Transverse colon (tissue), 4 donors: ENCODE data around the gene MAPKAPK2. TPM values are rescaled to one million over a fixed set of nuclear protein-coding genes. Genes with fewer than 3 reads are reported as not detected.

Source experiments
- DNase-seq: peaks from one replicate; pipeline ENCODE4 v3.0.0-alpha.2; 2019
- H3K27ac ChIP-seq, 4 donors: fragments of 200-600 bp; sonication (generic); 2 replicates each; pipeline ENCODE4 v1.5.1; 2016 to 2018; ENCODE audit warnings: inconsistent platforms in 4 of 4
- H3K27me3 ChIP-seq: fragments of 200-600 bp; sonication (generic); 2 replicates; pipeline ENCODE4 v1.5.1; 2017; ENCODE audit warnings: inconsistent platforms
- H3K36me3 ChIP-seq, 4 donors: fragments of 200-600 bp; sonication (generic); 2 replicates each; pipeline ENCODE4 v1.5.1; 2017 to 2019; ENCODE audit warnings: inconsistent platforms in 4 of 4
- H3K4me1 ChIP-seq, 4 donors: fragments of 200-600 bp; sonication (generic); 2 replicates each; pipeline ENCODE4 v1.5.1; 2017 to 2020; ENCODE audit warnings: inconsistent platforms in 4 of 4
- H3K4me3 ChIP-seq, 4 donors: fragments of 200-600 bp; sonication (generic); 1 replicate in 1 of 4; 2 replicates in 3 of 4; pipeline versions ENCODE4 v1.5.1 to v1.6.1; 2017 to 2019; ENCODE audit warnings: inconsistent platforms in 4 of 4
- H3K9me3 ChIP-seq, 2 donors: fragments of 200-600 bp; sonication (generic); 2 replicates each; pipeline ENCODE4 v1.5.1; 2017 to 2019; ENCODE audit warnings: inconsistent platforms in 2 of 2
- EP300 ChIP-seq: sonication (generic); formaldehyde crosslinking; IDR thresholded peaks from one replicate; pipeline ENCODE4 v1.6.1; 2017; ENCODE audit warnings: antibody characterized with exemption, low read depth
- POLR2A ChIP-seq: fragments of 450-650 bp; IDR thresholded peaks from one replicate; pipeline ENCODE4 v1.6.1; 2016; ENCODE audit warnings: antibody characterized with exemption, mild to moderate bottlenecking, moderate library complexity
- POLR2AphosphoS5 ChIP-seq, 3 donors: sonication (generic); formaldehyde crosslinking; IDR thresholded peaks; one replicate each; pipeline ENCODE4 v1.6.1; 2016; ENCODE audit warnings: antibody characterized with exemption in 3 of 3
- whole genome bisulfite sequencing, 2 donors: methylation state at CpG; one replicate each; pipeline ENCODE4 v1.1.5; 2018; ENCODE audit warnings: low coverage in 1 of 2; 5-methylcytosine and 5-hydroxymethylcytosine counted together
- in situ Hi-C, 4 donors: fragments of 200-750 bp; cut with MboI; loops; one replicate each; pipeline versions ENCODE4 v1.15.0 to v1.15.1; 2017; ENCODE audit warnings: low sequenced_read_pairs in 3 of 4, low pct_ligation_motif_present in 1 of 4, low pct_unique_long_range_greater_than_20kb in 1 of 4
- intact Hi-C: fragments of 100-400 bp; cut with DNase I; formaldehyde crosslinking; loops from one replicate; pipeline ENCODE4 v1.15.1; 2023; ENCODE audit warnings: low total_unique reads
- total RNA-seq, 4 donors: library from RNA; depleted of rRNA; stranded (reverse); fragments of >200 nt; gene quantifications; one replicate each; pipeline ENCODE4 v1.1.0, GENCODE V29; 2016
- TF ChIP-seq, protein P1 (sequence below), 5 experiments: fragments of 200-600 bp in 3 of 5; fragments of 450-650 bp in 2 of 5; sonication (generic) in 3 of 5; IDR thresholded peaks; 1 replicate in 2 of 5; 2 replicates in 3 of 5; pipeline ENCODE4 v1.5.1; 2016 to 2017; ENCODE audit warnings: antibody characterized with exemption in 5 of 5, inconsistent platforms in 3 of 5, mild to moderate bottlenecking in 2 of 5, moderate library complexity in 1 of 5

Gene MAPKAPK2
- total RNA-seq, 4 donors from 2014 or later = 47.0 to 74.8 (median 52.2) TPM

DNA sequence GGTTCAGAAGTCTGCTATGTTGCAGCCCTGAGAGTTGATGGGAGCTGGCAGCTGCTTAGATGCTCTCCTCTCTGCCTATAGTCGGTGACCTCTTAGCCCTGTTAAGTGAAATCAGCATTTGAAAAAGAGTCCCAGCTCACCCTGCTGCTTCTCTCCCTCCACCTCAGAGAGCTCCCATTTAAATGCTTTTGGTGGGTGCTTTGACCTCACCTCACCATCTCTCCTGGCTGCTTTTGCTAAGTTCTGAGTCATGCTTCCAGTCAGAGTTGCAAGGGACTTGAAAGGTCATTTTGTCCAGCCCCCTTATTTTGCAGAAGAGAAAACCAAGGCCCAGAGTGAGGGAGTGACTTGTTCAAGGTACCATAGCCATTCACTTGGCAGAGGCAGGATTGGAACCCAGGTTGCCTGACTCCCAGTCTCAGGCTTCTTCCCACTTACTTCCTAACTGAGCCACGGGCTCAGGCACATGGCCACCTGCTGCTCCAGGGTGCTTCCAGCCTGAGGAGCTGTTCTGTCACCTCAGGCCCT is 3.3 kb downstream of the MAPKAPK2 start:
- H3K27ac ChIP-seq = peak overlapping the region; percentile 96 to 99 (median 98)
- H3K36me3 ChIP-seq = no peaks in the 10 kb centered on the region
- 63% methylated on average over 2 of the region's 2 CpGs; no CpG with 5 or more reads in 1 of the 2 donors for whole genome bisulfite sequencing, 2 donors
- intact Hi-C loops = no loop called here
- no peak for TF ChIP-seq POLR2A
- TF ChIP-seq EP300 = no peak
- no peak for TF ChIP-seq POLR2AphosphoS5 (IDR thresholded peaks at IDR 0.05)
- TF ChIP-seq, protein P1, sequence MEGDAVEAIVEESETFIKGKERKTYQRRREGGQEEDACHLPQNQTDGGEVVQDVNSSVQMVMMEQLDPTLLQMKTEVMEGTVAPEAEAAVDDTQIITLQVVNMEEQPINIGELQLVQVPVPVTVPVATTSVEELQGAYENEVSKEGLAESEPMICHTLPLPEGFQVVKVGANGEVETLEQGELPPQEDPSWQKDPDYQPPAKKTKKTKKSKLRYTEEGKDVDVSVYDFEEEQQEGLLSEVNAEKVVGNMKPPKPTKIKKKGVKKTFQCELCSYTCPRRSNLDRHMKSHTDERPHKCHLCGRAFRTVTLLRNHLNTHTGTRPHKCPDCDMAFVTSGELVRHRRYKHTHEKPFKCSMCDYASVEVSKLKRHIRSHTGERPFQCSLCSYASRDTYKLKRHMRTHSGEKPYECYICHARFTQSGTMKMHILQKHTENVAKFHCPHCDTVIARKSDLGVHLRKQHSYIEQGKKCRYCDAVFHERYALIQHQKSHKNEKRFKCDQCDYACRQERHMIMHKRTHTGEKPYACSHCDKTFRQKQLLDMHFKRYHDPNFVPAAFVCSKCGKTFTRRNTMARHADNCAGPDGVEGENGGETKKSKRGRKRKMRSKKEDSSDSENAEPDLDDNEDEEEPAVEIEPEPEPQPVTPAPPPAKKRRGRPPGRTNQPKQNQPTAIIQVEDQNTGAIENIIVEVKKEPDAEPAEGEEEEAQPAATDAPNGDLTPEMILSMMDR (IDR thresholded peaks at IDR 0.05) = no peak
- H3K27me3 ChIP-seq = no peaks in the 10 kb centered on the region
- no peaks in the 10 kb centered on the region for H3K9me3 ChIP-seq
- no peak for DNase-seq
- H3K4me3 ChIP-seq = no peak overlapping the region
- in situ Hi-C loops = no loop called here
- peaks cover 50 to 74% (median 68%) of the 10 kb centered on the region in 4 donors for H3K4me1 ChIP-seq

DNA sequence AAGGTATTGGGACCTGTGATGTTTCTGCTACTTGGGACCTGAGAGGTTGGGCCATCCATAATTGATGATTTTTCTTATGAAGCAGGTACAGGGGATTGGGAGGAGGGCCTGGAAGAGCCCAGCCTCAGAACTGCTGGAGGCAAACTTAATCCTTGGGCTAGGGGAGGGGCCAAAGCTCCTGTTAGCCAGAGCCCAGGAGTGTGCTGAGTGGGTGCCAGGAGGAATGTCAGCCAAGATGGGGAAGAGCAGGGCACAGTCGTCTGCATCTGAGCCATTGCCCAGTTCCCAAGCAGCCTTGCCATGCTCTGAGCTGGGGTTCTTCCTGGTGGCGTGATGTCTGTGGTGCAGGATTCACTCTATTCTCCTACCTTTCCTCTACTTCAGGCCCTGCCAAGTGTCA is 5.8 kb downstream of the MAPKAPK2 start:
- Histone ChIP-seq H3K9me3 (no peaks in the 10 kb centered on the region), H3K36me3 (no peaks in the 10 kb centered on the region), H3K27me3 (no peaks in the 10 kb centered on the region), H3K4me3 (no peak overlapping the region), H3K4me1 (peaks cover 65 to 90% (median 77%) of the 10 kb centered on the region in 4 donors), H3K27ac (peak overlapping the region in 1 of 4 donors; percentile 71)
- WGBS, 2 donors = 77% methylated on average over 2 of the region's 2 CpGs; no CpG with 5 or more reads in 1 of the 2 donors
- intact Hi-C loops = no loop called here
- in situ Hi-C loops = no loop called here
- TF ChIP-seq POLR2AphosphoS5 (IDR thresholded peaks at IDR 0.05) (no peak), POLR2A (no peak), EP300 (no peak)
- TF ChIP-seq, protein P1 (IDR thresholded peaks at IDR 0.05) = no peak
- no peak for DNase-seq

DNA sequence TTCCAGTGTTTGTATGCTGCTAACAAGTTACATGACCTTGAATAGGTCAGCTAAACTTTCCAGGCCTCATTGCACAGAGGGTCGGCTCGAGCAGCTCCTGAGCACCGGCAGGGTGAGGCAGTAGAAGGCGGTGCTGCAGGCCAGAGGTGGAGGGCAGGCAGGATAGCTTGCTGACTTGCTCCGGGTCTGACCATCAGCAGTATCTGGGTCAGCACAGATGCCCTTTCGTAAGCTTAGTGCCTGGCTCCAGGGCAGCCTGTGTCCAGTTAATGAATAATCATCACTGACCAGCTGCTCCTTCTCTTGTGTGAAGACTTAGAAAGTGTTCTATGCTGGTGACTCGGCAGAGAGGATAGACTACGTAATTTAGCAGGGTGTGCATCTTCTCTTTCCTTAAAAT is 6.9 kb downstream of the MAPKAPK2 start:
- DNase-seq = no peak
- 60% methylated on average over 8 of the region's 8 CpGs; no CpG with 5 or more reads in 1 of the 2 donors for WGBS, 2 donors
- H3K36me3 ChIP-seq = no peaks in the 10 kb centered on the region
- no peak overlapping the region for H3K4me3 ChIP-seq
- H3K9me3 ChIP-seq = no peaks in the 10 kb centered on the region
- peak overlapping the region; percentile 71 to 84 (median 74) for H3K27ac ChIP-seq
- no peaks in the 10 kb centered on the region for H3K27me3 ChIP-seq
- peaks cover 68 to 94% (median 76%) of the 10 kb centered on the region in 4 donors for H3K4me1 ChIP-seq
- in situ Hi-C loops = no loop called here
- intact Hi-C loops = no loop called here
- no peak for TF ChIP-seq POLR2AphosphoS5 (IDR thresholded peaks at IDR 0.05)
- TF ChIP-seq, protein P1 (IDR thresholded peaks at IDR 0.05) = no peak

DNA sequence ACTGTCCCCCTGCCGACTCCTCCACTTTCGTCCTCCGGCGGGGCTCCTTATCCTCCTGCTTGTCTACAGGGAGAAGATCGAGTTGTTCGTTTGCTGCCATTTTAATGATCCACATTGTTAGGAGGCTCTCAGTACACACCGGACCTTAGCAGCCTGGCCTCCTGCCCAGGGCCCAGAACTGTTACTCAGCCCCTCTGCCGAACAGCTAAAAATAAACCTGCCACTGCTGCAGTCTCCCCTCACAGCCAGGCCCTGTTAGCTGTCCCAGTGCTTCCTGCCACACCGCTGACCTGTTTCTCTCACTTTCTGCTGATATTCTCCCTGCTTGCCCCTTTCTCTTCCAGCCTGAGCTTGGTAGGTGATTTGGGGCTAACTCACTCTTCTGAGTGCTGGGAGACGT is 8.3 kb downstream of the MAPKAPK2 start:
- Histone ChIP-seq H3K27ac (peak overlapping the region; percentile 71 to 84 (median 74)), H3K27me3 (no peaks in the 10 kb centered on the region), H3K36me3 (no peaks in the 10 kb centered on the region), H3K4me3 (no peak overlapping the region), H3K4me1 (peaks cover 62 to 94% (median 75%) of the 10 kb centered on the region in 4 donors), H3K9me3 (no peaks in the 10 kb centered on the region)
- TF ChIP-seq, protein P1 (IDR thresholded peaks at IDR 0.05) = no peak
- TF ChIP-seq POLR2AphosphoS5 (IDR thresholded peaks at IDR 0.05) = peak in 2 of 3 donors; percentile 7 to 11
- peak; percentile 64 for DNase-seq
- in situ Hi-C loops (no loop called here), intact Hi-C loops (no loop called here)
- WGBS, 2 donors = 66% methylated on average over 10 of the region's 10 CpGs; no CpG with 5 or more reads in 1 of the 2 donors
